ENCODE measurements around the gene ATP6V0C. TPM values are rescaled to one million over a fixed set of nuclear protein-coding genes. Genes with fewer than 3 reads are reported as not detected.

ATP6V0C gene
- polyA plus RNA-seq, 3 donors = 176 to 310 (median 187) TPM

DNA sequence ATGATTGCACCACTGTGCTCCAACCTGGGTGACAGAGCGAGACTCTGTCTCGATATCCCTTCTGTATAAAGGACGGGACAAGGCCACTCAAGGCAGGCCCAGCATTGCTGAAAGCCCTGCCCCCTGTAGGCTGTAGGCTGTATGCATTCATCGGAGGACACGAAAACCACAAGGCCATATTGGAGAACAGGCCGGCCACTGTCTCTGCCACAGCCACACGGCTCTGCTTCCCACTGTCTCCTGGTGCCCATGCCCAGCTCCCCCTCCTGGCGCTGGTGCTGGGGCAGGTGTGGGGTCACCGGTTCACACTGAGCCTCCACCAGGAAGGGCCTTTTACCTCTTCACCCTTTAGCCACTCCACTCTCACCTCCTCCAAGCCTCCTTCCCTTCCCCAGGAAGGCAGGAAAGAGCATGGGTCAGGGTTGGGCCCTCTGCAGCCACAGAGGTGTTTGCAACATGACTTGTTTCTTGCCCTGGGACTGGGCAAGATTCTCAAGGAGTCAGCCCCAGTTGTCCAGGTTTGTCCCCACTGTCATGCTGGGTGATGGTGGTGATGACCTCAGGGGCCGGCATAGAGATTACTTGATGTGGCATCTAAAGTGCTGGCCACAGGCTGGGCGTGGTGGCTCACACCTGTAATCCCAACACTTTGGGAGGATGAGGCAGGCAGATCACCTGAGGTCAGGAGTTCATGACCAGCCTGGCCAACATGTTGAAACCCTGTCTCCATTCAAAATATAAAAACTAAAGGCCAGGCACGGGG lies 47.9 kb upstream of the ATP6V0C start:
- Histone ChIP-seq H3K9me3 (replicated peaks in 1 of 2; ENCODE audit: control insufficient read depth in 1 of 2, insufficient read depth in 1 of 2, low read length in 2 of 2) (peaks cover 0 to 14% of the 10 kb centered on the region in 2 donors), H3K27ac (ENCODE audit: low read depth in 1 of 2, low read length in 2 of 2) (no peak overlapping the region), H3K27me3 (ENCODE audit: control insufficient read depth in 2 of 2, insufficient read depth in 2 of 2, low read length in 2 of 2) (peaks cover 30 to 39% of the 10 kb centered on the region in 2 donors), H3K36me3 (replicated peaks in 1 of 2; ENCODE audit: control insufficient read depth in 1 of 2, insufficient read depth in 2 of 2, low read length in 2 of 2) (no peaks in the 10 kb centered on the region), H2AFZ (ENCODE audit: insufficient read depth, low read depth, low read length, poor library complexity, severe bottlenecking) (no peak overlapping the region), H3K9ac (ENCODE audit: insufficient read depth, low read length, poor library complexity, severe bottlenecking) (no peak overlapping the region), H3K79me2 (ENCODE audit: insufficient read depth, low read length) (no peaks in the 10 kb centered on the region), H3K4me3 (replicated peaks in 1 of 3; ENCODE audit: low read depth in 2 of 3, low read length in 3 of 3) (no peak overlapping the region), H3K4me2 (replicated peaks; ENCODE audit: extremely low read depth, low read length, poor library complexity, severe bottlenecking) (no peak overlapping the region), H4K20me1 (ENCODE audit: insufficient read depth, low read length) (peaks cover 8% of the 10 kb centered on the region), H3K4me1 (ENCODE audit: control insufficient read depth in 1 of 2, insufficient read depth in 2 of 2, low read length in 2 of 2) (peaks cover 6 to 32% of the 10 kb centered on the region in 2 donors)
- peaks cover 0 to 7% (median 6%) of the 10 kb centered on the region in 7 donors for H3K9me3 Mint-ChIP-seq
- H3K36me3 Mint-ChIP-seq = peaks cover 5 to 8% of the 10 kb centered on the region in 2 donors
- H3K27ac Mint-ChIP-seq = no peak overlapping the region
- peaks cover 39 to 48% (median 44%) of the 10 kb centered on the region in 3 donors for H3K27me3 Mint-ChIP-seq (ENCODE audit: low read depth in 3 of 3)
- intact Hi-C loops (cut with micrococcal nuclease) = loop anchor here in 1 of 2 donors (5.0 kb wide), 1 partner anchor 36 kb away; no protein-coding TSS in a partner anchor
- H3K4me3 Mint-ChIP-seq = no peak overlapping the region
- 80% methylated on average over 11 of the region's 12 CpGs for WGBS (ENCODE audit: insufficient coverage)
- DNase-seq = no peak
- H3K4me1 Mint-ChIP-seq = peaks cover 24% of the 10 kb centered on the region
- TF ChIP-seq, protein P1, sequence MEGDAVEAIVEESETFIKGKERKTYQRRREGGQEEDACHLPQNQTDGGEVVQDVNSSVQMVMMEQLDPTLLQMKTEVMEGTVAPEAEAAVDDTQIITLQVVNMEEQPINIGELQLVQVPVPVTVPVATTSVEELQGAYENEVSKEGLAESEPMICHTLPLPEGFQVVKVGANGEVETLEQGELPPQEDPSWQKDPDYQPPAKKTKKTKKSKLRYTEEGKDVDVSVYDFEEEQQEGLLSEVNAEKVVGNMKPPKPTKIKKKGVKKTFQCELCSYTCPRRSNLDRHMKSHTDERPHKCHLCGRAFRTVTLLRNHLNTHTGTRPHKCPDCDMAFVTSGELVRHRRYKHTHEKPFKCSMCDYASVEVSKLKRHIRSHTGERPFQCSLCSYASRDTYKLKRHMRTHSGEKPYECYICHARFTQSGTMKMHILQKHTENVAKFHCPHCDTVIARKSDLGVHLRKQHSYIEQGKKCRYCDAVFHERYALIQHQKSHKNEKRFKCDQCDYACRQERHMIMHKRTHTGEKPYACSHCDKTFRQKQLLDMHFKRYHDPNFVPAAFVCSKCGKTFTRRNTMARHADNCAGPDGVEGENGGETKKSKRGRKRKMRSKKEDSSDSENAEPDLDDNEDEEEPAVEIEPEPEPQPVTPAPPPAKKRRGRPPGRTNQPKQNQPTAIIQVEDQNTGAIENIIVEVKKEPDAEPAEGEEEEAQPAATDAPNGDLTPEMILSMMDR (IDR thresholded peaks at IDR 0.05) = peak; percentile 32

DNA sequence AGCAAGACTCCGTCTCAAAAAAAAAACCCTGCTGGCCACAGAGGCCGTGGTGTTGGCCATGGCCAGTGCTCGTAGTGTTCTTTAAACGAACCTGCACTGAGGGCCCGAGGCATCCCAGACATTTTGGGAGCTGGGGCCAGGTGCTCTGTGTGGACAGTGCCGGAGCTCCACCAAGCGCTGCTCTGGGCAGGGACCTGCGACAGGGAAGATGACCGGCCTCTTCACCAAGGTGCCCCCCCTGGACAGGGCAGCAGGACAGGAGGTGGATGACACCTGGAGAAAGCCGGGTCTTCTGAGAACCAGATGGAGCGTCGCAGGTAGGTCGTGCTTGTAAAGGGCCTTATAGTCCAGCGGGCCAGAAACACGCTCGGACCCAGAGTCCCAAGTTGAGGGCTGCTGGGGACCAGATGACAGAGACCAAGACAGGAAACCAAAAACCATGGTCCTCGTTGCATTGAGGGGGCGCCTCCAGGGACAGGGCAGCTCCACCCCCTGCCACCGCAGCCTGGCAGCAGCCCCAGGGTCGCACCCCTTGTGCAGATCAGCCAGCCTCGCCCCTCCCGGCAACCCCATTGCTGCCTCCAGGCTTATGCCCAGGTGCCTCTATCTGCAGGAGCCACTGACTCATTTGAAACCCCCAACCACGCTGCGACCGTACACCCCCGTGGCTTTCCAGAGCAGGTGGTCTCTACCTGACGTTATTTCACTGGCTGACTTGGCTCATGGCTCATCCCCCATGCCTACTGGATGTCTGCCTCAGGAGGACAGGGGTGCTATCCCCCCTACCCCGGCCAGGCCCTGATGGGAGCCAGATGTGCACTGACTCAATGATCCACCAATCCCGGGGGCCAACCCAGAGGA lies 46.9 kb upstream of the ATP6V0C start:
- H3K4me1 ChIP-seq (ENCODE audit: control insufficient read depth in 1 of 2, insufficient read depth in 2 of 2, low read length in 2 of 2) = peaks cover 6 to 38% of the 10 kb centered on the region in 2 donors

More for the DNA sequence above, 46.9 kb upstream of the ATP6V0C start:
- Mint-ChIP-seq H3K27me3 (ENCODE audit: low read depth in 3 of 3) (peaks cover 40 to 56% (median 48%) of the 10 kb centered on the region in 3 donors), H3K4me1 (peaks cover 24% of the 10 kb centered on the region), H3K27ac (no peak overlapping the region), H3K9me3 (peaks cover 0 to 7% (median 7%) of the 10 kb centered on the region in 7 donors), H3K4me3 (peak overlapping the region in 1 of 2 donors; percentile 69), H3K36me3 (peaks cover 5 to 8% of the 10 kb centered on the region in 2 donors)
- Histone ChIP-seq H3K4me3 (replicated peaks in 1 of 3; ENCODE audit: low read depth in 2 of 3, low read length in 3 of 3) (no peak overlapping the region), H4K20me1 (ENCODE audit: insufficient read depth, low read length) (peaks cover 14% of the 10 kb centered on the region), H3K79me2 (ENCODE audit: insufficient read depth, low read length) (no peaks in the 10 kb centered on the region), H3K9ac (ENCODE audit: insufficient read depth, low read length, poor library complexity, severe bottlenecking) (no peak overlapping the region), H3K36me3 (replicated peaks in 1 of 2; ENCODE audit: control insufficient read depth in 1 of 2, insufficient read depth in 2 of 2, low read length in 2 of 2) (no peaks in the 10 kb centered on the region), H3K27me3 (ENCODE audit: control insufficient read depth in 2 of 2, insufficient read depth in 2 of 2, low read length in 2 of 2) (peaks cover 34 to 44% of the 10 kb centered on the region in 2 donors), H3K27ac (ENCODE audit: low read depth in 1 of 2, low read length in 2 of 2) (no peak overlapping the region), H2AFZ (ENCODE audit: insufficient read depth, low read depth, low read length, poor library complexity, severe bottlenecking) (no peak overlapping the region), H3K4me2 (replicated peaks; ENCODE audit: extremely low read depth, low read length, poor library complexity, severe bottlenecking) (peak overlapping the region; percentile 61), H3K9me3 (replicated peaks in 1 of 2; ENCODE audit: control insufficient read depth in 1 of 2, insufficient read depth in 1 of 2, low read length in 2 of 2) (peaks cover 0 to 15% of the 10 kb centered on the region in 2 donors)
- DNase-seq = no peak
- intact Hi-C loops (cut with micrococcal nuclease) = loop anchor here in 1 of 2 donors (5.0 kb wide), 1 partner anchor 35 kb away; no protein-coding TSS in a partner anchor
- TF ChIP-seq, protein P1 (IDR thresholded peaks at IDR 0.05) = no peak
- WGBS (ENCODE audit: insufficient coverage) = 61% methylated on average over 29 of the region's 29 CpGs

Data from CD14-positive monocyte (primary cell).